Lung (tissue), 12 donors: ENCODE measurements around the gene ATG5. TPM values are rescaled to one million over a fixed set of nuclear protein-coding genes. Genes with fewer than 3 reads are reported as not detected.
A peak's percentile ranks its signal among the peaks of the same experiment; 100 is the strongest.

Source experiments
- ATAC-seq: fragments of 200-7000 bp; cut with Tn5 transposase; one replicate; pipeline ENCODE4 v1.9.1; 2020; ENCODE audit warnings: moderate number of reproducible peaks; ENCODE audit not compliant: insufficient read depth, low FRiP score
- DNase-seq, 3 donors: peaks; one replicate each; pipeline ENCODE4 v3.0.0-alpha.2; 2013 to 2017
- H3K27ac ChIP-seq, 2 donors: one replicate each; pipeline ENCODE4 v1.5.1; 2013; ENCODE audit warnings: mild to moderate bottlenecking in 2 of 2, moderate library complexity in 2 of 2, control low read depth in 1 of 2, inconsistent platforms in 1 of 2, low read depth in 1 of 2, low read length in 1 of 2
- H3K27me3 ChIP-seq, 3 donors: one replicate each; pipeline ENCODE4 v1.5.1; 2013; ENCODE audit warnings: low read length in 2 of 3; ENCODE audit not compliant: control insufficient read depth in 3 of 3, insufficient read depth in 3 of 3
- H3K36me3 ChIP-seq, 4 donors: one replicate each; pipeline ENCODE4 v1.5.1; 2013; ENCODE audit warnings: low read length in 4 of 4, mild to moderate bottlenecking in 1 of 4, moderate library complexity in 1 of 4; ENCODE audit not compliant: control insufficient read depth in 4 of 4, insufficient read depth in 4 of 4
- H3K4me1 ChIP-seq, 5 donors: one replicate each; pipeline ENCODE4 v1.5.1; 2013; ENCODE audit warnings: low read length in 5 of 5, mild to moderate bottlenecking in 2 of 5, moderate library complexity in 1 of 5; ENCODE audit not compliant: control insufficient read depth in 5 of 5, insufficient read depth in 5 of 5
- H3K4me3 ChIP-seq: one replicate; pipeline ENCODE4 v1.5.1; 2013; ENCODE audit warnings: mild to moderate bottlenecking, control low read depth, moderate library complexity
- H3K9ac ChIP-seq, 2 donors: one replicate each; pipeline ENCODE4 v1.5.1; 2013; ENCODE audit warnings: low read length in 2 of 2, control low read depth in 1 of 2; ENCODE audit not compliant: insufficient read depth in 1 of 2
- H3K9me3 ChIP-seq, 4 donors: one replicate each; pipeline ENCODE4 v1.5.1; 2013; ENCODE audit warnings: low read length in 3 of 4, mild to moderate bottlenecking in 1 of 4, moderate library complexity in 1 of 4; ENCODE audit not compliant: control insufficient read depth in 4 of 4, insufficient read depth in 3 of 4
- CTCF ChIP-seq: IDR thresholded peaks from 2 replicates; pipeline ENCODE4 v1.5.1; 2012; ENCODE audit warnings: mild to moderate bottlenecking; ENCODE audit errors: control extremely low read depth, extremely low read depth
- WGBS, 2 donors: extraction: QIAGEN DNeasy Blood & Tissue Kit; methylation state at CpG; one replicate each; pipeline ENCODE4 v1.1.7; 2013; 5-methylcytosine and 5-hydroxymethylcytosine counted together
- polyA plus RNA-seq, 2 donors: library from polyadenylated mRNA; stranded (reverse); fragments of 200-250 nt; gene quantifications; one replicate each; pipeline ENCODE4 v1.2.1, GENCODE V29; 2013
- total RNA-seq, 2 donors: library from RNA; depleted of rRNA in 1 of 2; stranded (reverse); fragments of >200 nt in 1 of 2; gene quantifications; one replicate each; pipeline ENCODE4 v1.2.1, GENCODE V29; 2014 to 2021
- donor health status: control.
- donor health status: control.
- donor health status: Bipolar disorder and iron deficiency.
- donor health status: healthy.
- donor health status: DM: yes; HTN: yes; CAD: no.

Gene ATG5
- total and polyA plus RNA-seq, 4 donors = 15.0 to 54.2 (median 22.3) TPM

GRCh38 chr6:106163446-106163965, 162.1 kb downstream of the ATG5 start:
- H3K27ac ChIP-seq = peak overlapping the region in 1 of 2 donors; percentile 71
- H3K4me1 ChIP-seq = peaks cover 0 to 14% (median 5%) of the 10 kb centered on the region in 5 donors
- ATAC-seq = peak; percentile 37
- H3K9me3 ChIP-seq = no peaks in the 10 kb centered on the region
- H3K4me3 ChIP-seq = no peak overlapping the region
- peak overlapping the region in 1 of 2 donors; percentile 11 for H3K9ac ChIP-seq
- 31 to 34% methylated on average over 7 of the region's 7 CpGs for WGBS, 2 donors
- H3K36me3 ChIP-seq = no peaks in the 10 kb centered on the region
- H3K27me3 ChIP-seq = no peaks in the 10 kb centered on the region
- TF ChIP-seq CTCF = no peak
- peak in 2 of 3 donors; percentile 30 to 44 for DNase-seq

GRCh38 chr6:106162921-106163320, 162.6 kb downstream of the ATG5 start:
- no peak for ATAC-seq
- TF ChIP-seq CTCF = no peak
- H3K36me3 ChIP-seq = no peaks in the 10 kb centered on the region
- no peak overlapping the region for H3K27ac ChIP-seq
- DNase-seq = no peak
- H3K9ac ChIP-seq = no peak overlapping the region
- 91 to 97% methylated on average over 4 of the region's 4 CpGs for WGBS, 2 donors
- H3K27me3 ChIP-seq = no peaks in the 10 kb centered on the region
- H3K4me3 ChIP-seq = no peak overlapping the region
- peaks cover 0 to 14% (median 2%) of the 10 kb centered on the region in 5 donors for H3K4me1 ChIP-seq
- H3K9me3 ChIP-seq = no peaks in the 10 kb centered on the region

- H3K9me3 ChIP-seq = no peaks in the 10 kb centered on the region
- 100% methylated on average over 2 of the region's 2 CpGs for WGBS, 2 donors
- DNase-seq = no peak
- ATAC-seq = no peak
- no peak for TF ChIP-seq CTCF
- H3K27ac ChIP-seq = no peak overlapping the region
- peaks cover 0 to 15% (median 2%) of the 10 kb centered on the region in 5 donors for H3K4me1 ChIP-seq
- no peak overlapping the region for H3K9ac ChIP-seq
- no peak overlapping the region for H3K4me3 ChIP-seq
- H3K36me3 ChIP-seq = no peaks in the 10 kb centered on the region
- no peaks in the 10 kb centered on the region for H3K27me3 ChIP-seq
Observed at GRCh38 chr6:106161893-106162292, 163.7 kb downstream of the ATG5 start.
